ACC112 (cell line): ENCODE results near the gene CCIN.
"Not testable (repeated sequence)": the region's sequence is repeated elsewhere in the genome, so short reads cannot be mapped to it uniquely, and the experiment has no call there.

ENCODE experiments used
- H2AFZ ChIP-seq: fragments of 200-600 bp; sonication (generic); one replicate; pipeline ENCODE4 v1.6.0; 2017; ENCODE audit warnings: antibody characterized with exemption, low read length; ENCODE audit not compliant: unreplicated experiment
- H3K27ac ChIP-seq: fragments of 200-600 bp; sonication (generic); 2 replicates; pipeline ENCODE4 v1.5.1; 2014; ENCODE audit warnings: low read depth, mild to moderate bottlenecking, antibody characterized with exemption, low read length, moderate library complexity
- H3K27me3 ChIP-seq: fragments of 200-600 bp; sonication (generic); 2 replicates; pipeline ENCODE4 v1.6.1; 2014; ENCODE audit warnings: mild to moderate bottlenecking, antibody characterized with exemption, low read length, moderate library complexity, mixed read lengths; ENCODE audit not compliant: insufficient read depth
- H3K36me3 ChIP-seq: fragments of 200-600 bp; sonication (generic); 2 replicates; pipeline ENCODE4 v1.6.1; 2016; ENCODE audit warnings: mild to moderate bottlenecking, antibody characterized with exemption, low read length, moderate library complexity, mixed read lengths; ENCODE audit not compliant: insufficient read depth
- H3K4me1 ChIP-seq: fragments of 200-600 bp; sonication (generic); one replicate; pipeline ENCODE4 v1.6.1; 2016; ENCODE audit warnings: low read length, mixed read lengths; ENCODE audit not compliant: insufficient read depth, unreplicated experiment, control insufficient read depth
- H3K4me3 ChIP-seq: fragments of 200-600 bp; sonication (generic); 2 replicates; pipeline ENCODE4 v1.5.1; 2014; ENCODE audit warnings: mild to moderate bottlenecking, low read depth, low read length
- H3K79me2 ChIP-seq: fragments of 200-600 bp; sonication (generic); one replicate; pipeline ENCODE4 v1.6.0; 2016; ENCODE audit warnings: low read length; ENCODE audit not compliant: control insufficient read depth, unreplicated experiment, insufficient read depth

Gene CCIN

GRCh38 chr9:36150574-36151315 lies 18.4 kb upstream of the CCIN start:
- no peak overlapping the region; the same call in 1 of the 2 replicates for H3K27ac ChIP-seq
- no peaks in the 10 kb centered on the region for H3K27me3 ChIP-seq

GRCh38 chr9:36151316-36152210 lies 17.6 kb upstream of the CCIN start:
- H3K4me3 ChIP-seq, result no peak overlapping the region
- H3K27ac ChIP-seq, result peak overlapping the region; percentile 22; the same call in 1 of the 2 replicates
- no peaks in the 10 kb centered on the region; the same call in 1 of the 2 replicates for H3K36me3 ChIP-seq
- no peaks in the 10 kb centered on the region for H3K27me3 ChIP-seq
- no peaks in the 10 kb centered on the region for H3K79me2 ChIP-seq
- H3K4me1 ChIP-seq, result peaks cover 54% of the 10 kb centered on the region
- no peak overlapping the region for H2AFZ ChIP-seq

More at GRCh38 chr9:36150574-36151315, 18.4 kb upstream of the CCIN start:
- Histone ChIP-seq H3K36me3 (no peaks in the 10 kb centered on the region; the same call in 1 of the 2 replicates), H2AFZ (no peak overlapping the region), H3K79me2 (no peaks in the 10 kb centered on the region), H3K4me1 (peaks cover 54% of the 10 kb centered on the region), H3K4me3 (no peak overlapping the region)

GRCh38 chr9:36152741-36153438 lies 16.3 kb upstream of the CCIN start:
- Histone ChIP-seq H3K4me1 (peaks cover 54% of the 10 kb centered on the region), H3K27ac (peak overlapping the region; percentile 94; the same call in 1 of the 2 replicates)

GRCh38 chr9:36153746-36154145 lies 15.4 kb upstream of the CCIN start:
- Histone ChIP-seq H3K4me3 (no peak overlapping the region), H3K79me2 (no peaks in the 10 kb centered on the region), H2AFZ (no peak overlapping the region), H3K27ac (peak overlapping the region; percentile 94), H3K4me1 (peaks cover 48% of the 10 kb centered on the region), H3K27me3 (no peaks in the 10 kb centered on the region), H3K36me3 (no peaks in the 10 kb centered on the region; the same call in 1 of the 2 replicates)

More at GRCh38 chr9:36152741-36153438, 16.3 kb upstream of the CCIN start:
- no peak overlapping the region for H2AFZ ChIP-seq
- no peaks in the 10 kb centered on the region; the same call in 1 of the 2 replicates for H3K36me3 ChIP-seq
- no peak overlapping the region for H3K4me3 ChIP-seq
- H3K27me3 ChIP-seq, result no peaks in the 10 kb centered on the region
- no peaks in the 10 kb centered on the region for H3K79me2 ChIP-seq

GRCh38 chr9:36154331-36154952 lies 14.7 kb upstream of the CCIN start:
- H2AFZ ChIP-seq, result peak overlapping the region; percentile 61
- peaks cover 42% of the 10 kb centered on the region for H3K4me1 ChIP-seq
- H3K36me3 ChIP-seq, result no peaks in the 10 kb centered on the region; the same call in 1 of the 2 replicates
- no peaks in the 10 kb centered on the region for H3K27me3 ChIP-seq
- peak overlapping the region; percentile 94 for H3K27ac ChIP-seq
- H3K79me2 ChIP-seq, result no peaks in the 10 kb centered on the region
- H3K4me3 ChIP-seq, result peak overlapping the region; percentile 55

- Histone ChIP-seq H3K36me3 (no peaks in the 10 kb centered on the region; the same call in 1 of the 2 replicates), H2AFZ (no peak overlapping the region), H3K79me2 (no peaks in the 10 kb centered on the region), H3K27ac (no peak overlapping the region), H3K4me3 (no peak overlapping the region), H3K27me3 (no peaks in the 10 kb centered on the region), H3K4me1 (peaks cover 29% of the 10 kb centered on the region)
Measured at GRCh38 chr9:36156116-36156515, 13.1 kb upstream of the CCIN start.

GRCh38 chr9:36158122-36158521 lies 11.1 kb upstream of the CCIN start:
- peaks cover 29% of the 10 kb centered on the region for H3K4me1 ChIP-seq
- no peaks in the 10 kb centered on the region; the same call in 1 of the 2 replicates for H3K36me3 ChIP-seq
- H3K27ac ChIP-seq, result no peak overlapping the region
- H3K27me3 ChIP-seq, result no peaks in the 10 kb centered on the region
- H2AFZ ChIP-seq, result no peak overlapping the region
- H3K79me2 ChIP-seq, result no peaks in the 10 kb centered on the region
- no peak overlapping the region for H3K4me3 ChIP-seq

- Histone ChIP-seq H3K36me3 (no peaks in the 10 kb centered on the region; the same call in 1 of the 2 replicates), H3K79me2 (no peaks in the 10 kb centered on the region), H3K4me3 (no peak overlapping the region), H2AFZ (no peak overlapping the region), H3K27me3 (no peaks in the 10 kb centered on the region), H3K4me1 (peaks cover 37% of the 10 kb centered on the region), H3K27ac (no peak overlapping the region)
Measured at GRCh38 chr9:36158917-36159316, 10.3 kb upstream of the CCIN start.

- H3K4me3 ChIP-seq, H3K27ac ChIP-seq, H3K79me2 ChIP-seq, H3K27me3 ChIP-seq, H3K36me3 ChIP-seq, H2AFZ ChIP-seq: not testable (repeated sequence)
- peaks cover 34% of the 10 kb centered on the region for H3K4me1 ChIP-seq
Measured at GRCh38 chr9:36159509-36159908, 9.7 kb upstream of the CCIN start.

GRCh38 chr9:36160126-36160525 lies 9.1 kb upstream of the CCIN start:
- H3K27ac ChIP-seq, H2AFZ ChIP-seq, H3K36me3 ChIP-seq, H3K27me3 ChIP-seq, H3K4me3 ChIP-seq, H3K79me2 ChIP-seq: not testable (repeated sequence)
- H3K4me1 ChIP-seq, result peaks cover 28% of the 10 kb centered on the region
